H54 (cell line): Measurements from ENCODE around the gene DEFB114.

ENCODE experiments used
- DNase-seq: peaks from one replicate; pipeline ENCODE4 v3.0.0; 2011; ENCODE audit warnings: low spot score, mixed read lengths; ENCODE audit not compliant: insufficient read length
- FAIRE-seq: peaks from 3 replicates; lab custom pipeline; 2011; peaks lifted over from hg19 to GRCh38; lab: Jason Lieb, UNC
- POLR2A ChIP-seq: IDR thresholded peaks from 2 replicates; pipeline ENCODE4 v1.6.1; 2011; ENCODE audit warnings: low read depth, mild to moderate bottlenecking, low read length

The DEFB114 gene, protein sequence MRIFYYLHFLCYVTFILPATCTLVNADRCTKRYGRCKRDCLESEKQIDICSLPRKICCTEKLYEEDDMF

DNA sequence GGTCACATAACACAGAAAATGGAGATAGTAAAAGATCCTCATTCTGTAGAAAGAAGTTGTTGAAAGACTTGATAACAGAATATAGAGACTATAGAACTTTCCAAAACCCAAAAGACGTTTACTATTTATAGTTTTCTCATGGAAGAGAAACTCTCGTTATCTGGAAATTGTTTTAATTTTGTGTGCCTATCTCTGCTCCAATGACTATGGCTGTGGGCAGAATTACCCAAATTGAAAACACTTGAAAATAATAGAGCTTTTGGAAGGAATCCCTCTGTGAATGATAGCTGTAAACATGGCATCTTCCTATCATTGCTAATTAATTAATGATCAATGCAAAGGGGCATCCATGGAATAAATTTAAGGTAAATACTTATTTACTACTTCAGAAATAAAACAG lies at the start of gene DEFB114:
Gene DEFB114, minus strand, starts transcription at position 101 of the 400 bp plus-strand sequence. Its CDS starts 59 bp downstream, at position 42.
- DNase-seq (no peak), FAIRE-seq (no peak)
- TF ChIP-seq POLR2A = no peak

- DNase-seq (peak; percentile 1), FAIRE-seq (peak; percentile 87)
- TF ChIP-seq POLR2A = no peak
These were observed 43.9 kb upstream of the DEFB114 start for GRCh38 chr6:50007819-50008218.

GRCh38 chr6:50003139-50003538 lies 39.2 kb upstream of the DEFB114 start:
- no peak for TF ChIP-seq POLR2A
- DNase-seq (no peak), FAIRE-seq (no peak)

GRCh38 chr6:49995278-49995677 lies 31.3 kb upstream of the DEFB114 start:
- DNase-seq (no peak), FAIRE-seq (no peak)
- TF ChIP-seq POLR2A = no peak

GRCh38 chr6:49988900-49989299 lies 24.9 kb upstream of the DEFB114 start:
- TF ChIP-seq POLR2A = no peak
- DNase-seq (no peak), FAIRE-seq (no peak)

DNA sequence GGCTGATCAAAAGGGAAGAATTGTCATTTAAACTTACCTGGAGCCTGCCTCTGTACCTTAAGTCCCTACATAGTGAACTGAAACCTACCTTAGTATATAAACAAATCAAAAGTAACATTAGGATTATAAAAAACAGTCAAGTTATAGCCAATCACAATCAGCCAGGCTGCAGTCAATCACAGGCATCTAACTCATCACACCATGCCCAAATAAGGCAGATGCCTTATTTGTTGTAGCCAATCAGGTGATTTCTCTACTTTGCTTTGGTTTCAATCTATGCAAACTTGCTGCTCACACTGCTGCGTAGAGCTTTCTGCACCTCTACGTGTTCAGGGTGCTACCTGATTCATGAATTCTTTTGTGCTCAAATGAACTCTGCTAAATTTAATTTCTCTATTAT lies 23.8 kb upstream of the DEFB114 start:
- TF ChIP-seq POLR2A = no peak
- no peak for DNase-seq
- FAIRE-seq = no peak

- no peak for FAIRE-seq
- DNase-seq = no peak
- no peak for TF ChIP-seq POLR2A
These were observed 22.6 kb upstream of the DEFB114 start for GRCh38 chr6:49986551-49986950.

GRCh38 chr6:49982046-49982445 lies 18.1 kb upstream of the DEFB114 start:
- TF ChIP-seq POLR2A = no peak
- no peak for FAIRE-seq

DNA sequence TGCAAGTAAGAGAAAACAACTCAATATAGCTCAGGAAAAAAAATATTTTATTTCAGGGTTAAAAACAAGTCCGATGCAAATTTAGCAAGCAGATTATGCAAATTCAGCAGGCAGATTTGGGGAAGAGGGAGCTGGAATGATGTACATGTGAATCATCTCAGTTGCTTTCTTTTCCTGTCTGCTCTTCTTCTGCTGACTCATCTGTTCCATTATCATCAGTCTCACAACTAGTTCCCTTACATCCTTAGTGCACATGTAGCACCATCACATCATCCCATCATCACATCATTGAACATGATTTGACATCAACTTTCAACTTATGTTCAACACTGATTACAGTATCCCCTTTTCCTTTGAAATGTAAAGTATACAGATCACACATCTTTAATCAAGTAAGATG lies 16.9 kb upstream of the DEFB114 start:
- DNase-seq (no peak), FAIRE-seq (no peak)

More at GRCh38 chr6:49982046-49982445, 18.1 kb upstream of the DEFB114 start:
- no peak for DNase-seq

DNA sequence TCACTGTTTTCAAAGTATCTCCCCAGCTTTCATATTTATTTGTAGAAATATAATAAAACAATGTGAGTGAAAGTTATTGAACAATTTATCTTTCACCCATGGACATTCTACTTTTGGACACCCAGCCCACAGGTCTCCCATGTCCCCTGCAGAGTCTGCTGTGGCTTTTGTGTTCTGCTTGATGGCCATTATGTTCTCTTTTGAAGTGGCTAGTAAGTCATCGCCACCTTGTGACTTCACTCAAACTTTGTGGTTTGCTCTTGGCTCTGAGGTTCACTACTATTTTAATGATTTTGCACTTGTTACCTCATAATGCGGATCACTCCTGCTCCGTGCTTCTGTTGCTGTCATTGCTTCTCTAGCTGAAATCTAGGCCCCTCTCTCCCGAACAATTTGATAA lies 15.6 kb upstream of the DEFB114 start:
- FAIRE-seq (no peak), DNase-seq (no peak)
- no peak for TF ChIP-seq POLR2A

More for the DNA sequence above, 16.9 kb upstream of the DEFB114 start:
- no peak for TF ChIP-seq POLR2A

DNA sequence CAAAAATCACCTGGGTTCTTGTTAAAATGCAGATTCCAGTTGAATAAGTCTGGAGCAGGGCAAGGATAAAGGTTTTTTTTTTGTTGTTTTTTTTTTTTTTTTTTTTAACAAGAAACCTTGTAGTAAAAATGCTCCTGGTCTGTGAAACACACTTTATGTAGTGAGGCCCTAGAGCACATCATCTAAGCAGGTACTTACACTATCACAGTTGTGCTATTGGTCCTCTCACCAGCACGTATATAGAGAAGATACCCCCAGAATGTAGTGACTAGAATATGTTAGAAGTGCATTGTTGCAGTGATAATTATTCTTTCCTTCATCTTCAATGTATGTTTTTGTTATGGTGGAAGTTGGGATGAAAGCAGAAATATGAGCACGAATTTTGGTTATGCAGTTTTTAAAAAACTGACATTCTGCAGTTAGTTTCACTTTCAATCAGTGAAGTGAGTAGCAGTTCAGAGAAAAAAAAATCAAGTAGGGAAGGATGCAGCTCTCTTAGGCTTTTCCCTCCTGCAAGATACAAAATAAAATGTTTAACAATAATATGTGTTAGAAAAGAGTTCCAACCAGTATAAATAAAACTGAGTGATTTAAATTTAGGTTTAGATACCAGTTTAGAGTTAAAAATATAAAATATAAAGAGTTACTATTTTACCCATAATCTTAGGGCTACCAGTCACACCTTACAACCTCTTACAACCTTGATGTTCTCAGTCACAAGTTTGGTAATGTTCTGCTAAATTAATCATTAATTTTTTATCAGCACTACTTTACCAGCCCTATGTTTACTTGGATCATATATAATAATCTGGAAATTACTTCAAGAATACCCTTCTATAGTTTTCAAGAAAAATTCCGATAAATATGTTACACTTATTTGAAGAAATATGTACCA lies 14.6 kb upstream of the DEFB114 start:
- FAIRE-seq = no peak
- DNase-seq = no peak

GRCh38 chr6:49969605-49970004 lies 5.6 kb upstream of the DEFB114 start, which contains the start of gene DEFB113:
Gene DEFB113 (minus strand): TSS chr6:49969625. CDS start chr6:49969625, 0 bp downstream.
- DNase-seq (no peak), FAIRE-seq (no peak)
- no peak for TF ChIP-seq POLR2A

More for the DNA sequence above, 14.6 kb upstream of the DEFB114 start:
- TF ChIP-seq POLR2A = no peak

DNA sequence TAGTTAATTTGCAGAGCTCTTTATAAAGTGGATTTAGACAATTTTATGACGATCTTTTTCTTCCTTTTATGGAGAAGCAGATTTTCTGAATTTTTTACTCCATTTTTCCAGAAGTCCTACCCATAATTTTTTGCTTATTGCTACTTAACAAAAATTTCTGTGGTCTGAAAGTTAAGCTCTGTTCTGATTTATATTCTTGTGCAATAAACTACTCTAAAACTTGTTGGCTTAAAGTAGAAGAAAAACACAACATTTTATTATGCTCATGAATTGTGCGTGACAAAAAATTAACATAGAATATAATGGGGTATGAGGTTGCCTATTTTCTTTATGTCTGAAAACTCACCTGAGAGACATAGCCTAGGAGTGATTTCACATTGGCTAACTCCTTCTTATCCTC lies 2.9 kb upstream of the DEFB114 start:
- FAIRE-seq (no peak), DNase-seq (no peak)
- no peak for TF ChIP-seq POLR2A

DNA sequence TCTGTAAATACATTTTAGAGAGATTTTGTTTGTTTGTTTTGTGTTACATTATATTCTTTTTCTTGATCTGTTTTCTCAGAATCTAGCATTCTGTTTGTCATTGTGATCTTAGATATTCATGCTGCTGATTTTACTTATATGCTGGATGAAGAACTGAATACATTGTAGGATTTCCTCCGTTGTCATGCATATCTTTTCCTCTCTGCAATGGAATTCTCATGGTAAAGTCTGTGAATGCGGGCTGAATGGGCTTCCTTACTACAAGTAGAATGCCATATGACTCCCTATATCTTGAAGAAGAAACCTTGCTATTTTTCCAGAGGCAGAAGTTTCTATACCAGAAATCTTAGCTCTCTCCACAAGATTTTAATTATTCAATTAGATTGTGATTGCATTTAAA lies 2.4 kb upstream of the DEFB114 start:
- FAIRE-seq (no peak), DNase-seq (no peak)
- no peak for TF ChIP-seq POLR2A

- FAIRE-seq = no peak
- no peak for TF ChIP-seq POLR2A
- DNase-seq = no peak
These were observed 5.8 kb downstream of the DEFB114 start for GRCh38 chr6:49958180-49958579.

GRCh38 chr6:49955847-49956246 lies 8.1 kb downstream of the DEFB114 start:
- FAIRE-seq (no peak), DNase-seq (no peak)
- TF ChIP-seq POLR2A = no peak
